PC-3 (cell line): Measurements from ENCODE around the gene MLLT3. TPM values are rescaled to one million over a fixed set of nuclear protein-coding genes. Genes with fewer than 3 reads are reported as not detected.

Experiments used
- ATAC-seq: fragments of 200-7000 bp; cut with Tn5 transposase; 2 replicates; pipeline ENCODE4 v1.9.1; 2020; ENCODE audit warnings: mild to moderate bottlenecking, moderate library complexity
- BruUV-seq: library from RNA; stranded (reverse); fragments of 400-500 nt; replicated peaks from 2 replicates; lab custom pipeline; 2021; lab: Mats Ljungman, UMichigan
- CTCF ChIA-PET: fragments of 300-600 bp; sonication (Branson Sonifier 250); formaldehyde crosslinking; loops from one replicate; lab custom pipeline; 2022; ENCODE audit warnings: antibody characterized with exemption; lab: Charles Lee
- POLR2A ChIA-PET: fragments of 300-600 bp; sonication (Branson Sonifier 250); formaldehyde crosslinking; loops from one replicate; lab custom pipeline; 2022; ENCODE audit warnings: antibody characterized with exemption; ENCODE audit not compliant: unreplicated experiment; lab: Charles Lee
- DNase-seq: peaks from one replicate; pipeline ENCODE4 v3.0.0-alpha.2; 2015
- H2AFZ ChIP-seq: fragments of 300-600 bp; sonication (generic); 2 replicates; pipeline ENCODE4 v1.6.0; 2016; ENCODE audit warnings: antibody characterized with exemption, low read length
- H3F3A ChIP-seq: fragments of 300-600 bp; sonication (generic); one replicate; pipeline ENCODE4 v1.6.0; 2017; ENCODE audit warnings: antibody characterized with exemption, low read length, control low read depth, mild to moderate bottlenecking; ENCODE audit not compliant: unreplicated experiment
- H3K27ac ChIP-seq: fragments of 300-600 bp; sonication (generic); 2 replicates; pipeline ENCODE4 v1.5.1; 2016; ENCODE audit warnings: mild to moderate bottlenecking, low read length
- H3K27me3 ChIP-seq: fragments of 300-600 bp; sonication (generic); 2 replicates; pipeline ENCODE4 v1.6.1; 2016; ENCODE audit warnings: low read length, mixed read lengths
- H3K36me3 ChIP-seq: fragments of 300-600 bp; sonication (generic); 2 replicates; pipeline ENCODE4 v1.6.1; 2016; ENCODE audit warnings: low read depth, mixed run types, low read length, mixed read lengths
- H3K4me1 ChIP-seq: fragments of 300-600 bp; sonication (generic); 2 replicates; pipeline ENCODE4 v1.5.1; 2016; ENCODE audit warnings: low read length; ENCODE audit not compliant: insufficient read depth
- H3K4me2 ChIP-seq: fragments of 300-600 bp; sonication (generic); 2 replicates; pipeline ENCODE4 v1.6.0; 2016; ENCODE audit warnings: low read length
- H3K4me3 ChIP-seq: fragments of 300-600 bp; sonication (generic); 2 replicates; pipeline ENCODE4 v1.5.1; 2016; ENCODE audit warnings: mild to moderate bottlenecking, low read length, mixed read lengths
- H3K79me2 ChIP-seq: fragments of 300-600 bp; sonication (generic); 2 replicates; pipeline ENCODE4 v1.6.1; 2017; ENCODE audit warnings: low read length, mixed read lengths
- H3K9ac ChIP-seq: fragments of 300-600 bp; sonication (generic); 2 replicates; pipeline ENCODE4 v1.6.0; 2016; ENCODE audit warnings: mild to moderate bottlenecking, low read length
- H3K9me2 ChIP-seq: fragments of 300-600 bp; sonication (generic); replicated peaks from 2 replicates; pipeline ENCODE4 v1.6.1; 2016; ENCODE audit warnings: mixed run types, low read length, mixed read lengths
- H3K9me3 ChIP-seq: fragments of 300-600 bp; sonication (generic); 2 replicates; pipeline ENCODE4 v1.6.1; 2016; ENCODE audit warnings: low read length, mixed read lengths
- H4K20me1 ChIP-seq: fragments of 300-600 bp; sonication (generic); 2 replicates; pipeline ENCODE4 v1.6.1; 2016; ENCODE audit warnings: low read length, mixed read lengths
- CTCF ChIP-seq: fragments of 300-600 bp; sonication (generic); conservative IDR thresholded peaks from 2 replicates; pipeline ENCODE4 v1.5.1; 2017; ENCODE audit warnings: antibody characterized with exemption, low read depth, mild to moderate bottlenecking, low read length
- EZH2 ChIP-seq: fragments of 300-600 bp; sonication (generic); IDR thresholded peaks from one replicate; pipeline ENCODE4 v1.6.1; 2017; ENCODE audit warnings: antibody characterized with exemption, mild to moderate bottlenecking, low read length; ENCODE audit not compliant: unreplicated experiment
- EZH2phosphoT487 ChIP-seq: fragments of 300-600 bp; sonication (generic); IDR thresholded peaks from 2 replicates; pipeline ENCODE4 v1.6.1; 2018; ENCODE audit warnings: mild to moderate bottlenecking, antibody characterized with exemption, low read length, borderline replicate concordance
- intact Hi-C: fragments of 100-400 bp; cut with micrococcal nuclease; formaldehyde crosslinking; loops from 2 replicates; pipeline ENCODE4 v1.9.0; 2023
- total RNA-seq: library from RNA; depleted of rRNA; stranded (reverse); fragments of >200 nt; gene quantifications from 2 replicates; pipeline ENCODE4 v1.2.3, GENCODE V29; 2014

The MLLT3 gene
- total RNA-seq, 1 experiment from 2014 or later: 7.1 TPM

DNA sequence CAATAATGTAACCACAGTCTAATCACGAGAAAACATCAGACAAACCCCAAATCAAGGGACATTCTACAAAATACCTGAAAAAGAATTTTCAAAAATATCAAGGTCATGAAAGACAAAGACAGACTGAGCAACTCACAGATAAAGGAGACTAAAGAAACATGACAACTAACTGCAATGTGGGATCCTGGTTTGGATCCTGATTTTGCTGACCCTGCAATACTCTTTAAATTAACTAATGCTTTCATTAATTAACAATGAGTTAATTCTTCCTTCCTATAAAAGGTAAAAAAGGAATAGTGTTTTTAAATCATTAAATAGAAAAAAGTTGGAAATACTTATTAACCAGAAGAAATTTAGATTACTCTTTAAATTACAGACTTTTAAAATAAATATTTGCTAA lies 103.6 kb downstream of the MLLT3 start:
- CTCF ChIA-PET: no interaction called here
- no peak overlapping the region for H3K4me2 ChIP-seq
- no peaks in the 10 kb centered on the region for H3K9me2 ChIP-seq
- intact Hi-C loops: no loop called here
- no peaks in the 10 kb centered on the region for H3K36me3 ChIP-seq
- H3K4me3 ChIP-seq: no peak overlapping the region
- H3K9ac ChIP-seq: no peak overlapping the region
- H3K27me3 ChIP-seq: no peaks in the 10 kb centered on the region
- H3F3A ChIP-seq: no peaks in the 10 kb centered on the region
- no peak for DNase-seq
- no peak overlapping the region for H2AFZ ChIP-seq
- POLR2A ChIA-PET: no interaction called here
- H4K20me1 ChIP-seq: no peaks in the 10 kb centered on the region
- TF ChIP-seq EZH2phosphoT487 (no peak), EZH2 (no peak), CTCF (no peak)
- H3K27ac ChIP-seq: no peak overlapping the region
- H3K4me1 ChIP-seq: no peaks in the 10 kb centered on the region
- H3K79me2 ChIP-seq: no peaks in the 10 kb centered on the region
- H3K9me3 ChIP-seq: no peaks in the 10 kb centered on the region
- no peak for ATAC-seq
- BruUV-seq: no TSS peak

- Histone ChIP-seq H3K79me2 (no peaks in the 10 kb centered on the region), H3K9ac (no peak overlapping the region), H3K27me3 (no peaks in the 10 kb centered on the region), H3K9me3 (no peaks in the 10 kb centered on the region), H3K4me3 (no peak overlapping the region), H4K20me1 (no peaks in the 10 kb centered on the region), H3F3A (no peaks in the 10 kb centered on the region), H3K36me3 (no peaks in the 10 kb centered on the region), H3K4me2 (no peak overlapping the region), H3K27ac (no peak overlapping the region), H3K9me2 (no peaks in the 10 kb centered on the region), H3K4me1 (peaks cover 14% of the 10 kb centered on the region; the same call in 1 of the 2 replicates), H2AFZ (no peak overlapping the region)
- intact Hi-C loops: no loop called here
- CTCF ChIA-PET: no interaction called here
- ATAC-seq (no peak), DNase-seq (no peak)
- TF ChIP-seq EZH2phosphoT487 (no peak), EZH2 (no peak), CTCF (no peak)
- POLR2A ChIA-PET: no interaction called here
- BruUV-seq: no TSS peak
These were observed 109.0 kb downstream of the MLLT3 start for GRCh38 chr9:20513126-20513913.

GRCh38 chr9:20512636-20513035 lies 109.7 kb downstream of the MLLT3 start:
- no peaks in the 10 kb centered on the region for H3K36me3 ChIP-seq
- H3F3A ChIP-seq: no peaks in the 10 kb centered on the region
- H2AFZ ChIP-seq: no peak overlapping the region
- H3K79me2 ChIP-seq: no peaks in the 10 kb centered on the region
- CTCF ChIA-PET: no interaction called here
- H3K27ac ChIP-seq: no peak overlapping the region
- no peaks in the 10 kb centered on the region for H3K9me3 ChIP-seq
- DNase-seq: peak; percentile 19
- ATAC-seq: no peak
- no peak overlapping the region for H3K9ac ChIP-seq
- POLR2A ChIA-PET: no interaction called here
- H3K4me3 ChIP-seq: no peak overlapping the region
- TF ChIP-seq EZH2phosphoT487 (no peak), CTCF (no peak), EZH2 (no peak)
- BruUV-seq: no TSS peak
- H3K27me3 ChIP-seq: no peaks in the 10 kb centered on the region
- H4K20me1 ChIP-seq: no peaks in the 10 kb centered on the region
- H3K9me2 ChIP-seq: no peaks in the 10 kb centered on the region
- intact Hi-C loops: no loop called here
- peaks cover 14% of the 10 kb centered on the region; the same call in 1 of the 2 replicates for H3K4me1 ChIP-seq
- no peak overlapping the region for H3K4me2 ChIP-seq
